ENCODE data around the gene DISP3. TPM values are rescaled to one million over a fixed set of nuclear protein-coding genes. Genes with fewer than 3 reads are reported as not detected.

DISP3 gene
- total and polyA plus RNA-seq, 10 donors, result 0.06 to 0.69 (median 0.43) TPM

GRCh38 chr1:11441211-11441952 lies 37.6 kb upstream of the DISP3 start:
- DNase-seq, result no peak
- Histone ChIP-seq H3K36me3 (no peaks in the 10 kb centered on the region), H3K27me3 (replicated peaks in 1 of 7) (peaks cover 0 to 68% (median 5%) of the 10 kb centered on the region in 7 donors), H3K9me3 (no peaks in the 10 kb centered on the region), H3K4me1 (no peaks in the 10 kb centered on the region), H3K27ac (no peak overlapping the region), H3K4me3 (no peak overlapping the region)
- TF ChIP-seq CTCF (IDR thresholded peaks at IDR 0.05 in 8 of 11, conservative IDR thresholded peaks at IDR 0.05 in 3 of 11), result no peak
- TF ChIP-seq POLR2A (IDR thresholded peaks at IDR 0.05), result no peak
- TF ChIP-seq POLR2AphosphoS5 (IDR thresholded peaks at IDR 0.05), result no peak
- intact Hi-C loops (cut with DNase I; ENCODE audit: low total_unique reads), result no loop called here
- 64 to 68% (median 67%) methylated on average over 11 of the region's 11 CpGs for WGBS, 5 donors

- intact Hi-C loops (cut with DNase I; ENCODE audit: low total_unique reads), result no loop called here
- Histone ChIP-seq H3K36me3 (no peaks in the 10 kb centered on the region), H3K4me3 (no peak overlapping the region), H3K27ac (no peak overlapping the region), H3K27me3 (replicated peaks in 1 of 7) (peaks cover 0 to 80% (median 10%) of the 10 kb centered on the region in 7 donors), H3K9me3 (no peaks in the 10 kb centered on the region), H3K4me1 (no peaks in the 10 kb centered on the region)
- TF ChIP-seq POLR2A (IDR thresholded peaks at IDR 0.05), result no peak
- TF ChIP-seq POLR2AphosphoS5 (IDR thresholded peaks at IDR 0.05), result no peak
- TF ChIP-seq CTCF (IDR thresholded peaks at IDR 0.05 in 8 of 11, conservative IDR thresholded peaks at IDR 0.05 in 3 of 11), result no peak
- DNase-seq, result no peak
- 74 to 95% (median 77%) methylated on average over 1 of the region's 1 CpG for WGBS, 5 donors
These were observed 35.9 kb upstream of the DISP3 start for GRCh38 chr1:11443043-11443442.

GRCh38 chr1:11443961-11444658 lies 34.8 kb upstream of the DISP3 start:
- intact Hi-C loops (cut with DNase I; ENCODE audit: low total_unique reads), result no loop called here
- Histone ChIP-seq H3K4me3 (no peak overlapping the region), H3K27ac (no peak overlapping the region), H3K9me3 (no peaks in the 10 kb centered on the region), H3K4me1 (no peaks in the 10 kb centered on the region), H3K27me3 (replicated peaks in 1 of 7) (peaks cover 0 to 84% (median 11%) of the 10 kb centered on the region in 7 donors), H3K36me3 (no peaks in the 10 kb centered on the region)
- WGBS, 5 donors, result 51 to 67% (median 63%) methylated on average over 8 of the region's 8 CpGs
- no peak for DNase-seq
- TF ChIP-seq CTCF (IDR thresholded peaks at IDR 0.05 in 8 of 11, conservative IDR thresholded peaks at IDR 0.05 in 3 of 11) (no peak), POLR2A (IDR thresholded peaks at IDR 0.05) (no peak), POLR2AphosphoS5 (IDR thresholded peaks at IDR 0.05) (no peak)

- WGBS, 5 donors, result 73 to 85% (median 77%) methylated on average over 4 to 7 of the region's 7 CpGs
- TF ChIP-seq CTCF (IDR thresholded peaks at IDR 0.05 in 8 of 11, conservative IDR thresholded peaks at IDR 0.05 in 3 of 11) (no peak), POLR2A (IDR thresholded peaks at IDR 0.05) (no peak), POLR2AphosphoS5 (IDR thresholded peaks at IDR 0.05) (no peak)
- no peak overlapping the region for H3K27ac ChIP-seq
- no peak for DNase-seq
- no peaks in the 10 kb centered on the region for H3K4me1 ChIP-seq
- no peaks in the 10 kb centered on the region for H3K36me3 ChIP-seq
- intact Hi-C loops (cut with DNase I; ENCODE audit: low total_unique reads), result no loop called here
- H3K27me3 ChIP-seq (replicated peaks in 1 of 7), result peaks cover 0 to 83% (median 11%) of the 10 kb centered on the region in 7 donors
- no peak overlapping the region for H3K4me3 ChIP-seq
- H3K9me3 ChIP-seq, result no peaks in the 10 kb centered on the region
These were observed 34.0 kb upstream of the DISP3 start for GRCh38 chr1:11444907-11445306.

All from spleen (tissue), 11 donors.